KMS-11 (cell line): ENCODE results near the gene NAE1.

Source experiments
- H2AFZ ChIP-seq: fragments of 200-600 bp; sonication (generic); 2 replicates; pipeline ENCODE4 v1.6.1; 2016; ENCODE audit warnings: antibody characterized with exemption, mixed run types, low read depth
- H3K27ac ChIP-seq: fragments of 200-600 bp; sonication (generic); 2 replicates; pipeline ENCODE4 v1.6.1; 2016; ENCODE audit warnings: mild to moderate bottlenecking, mixed run types
- H3K27me3 ChIP-seq: fragments of 200-600 bp; sonication (generic); 2 replicates; pipeline ENCODE4 v1.6.1; 2017; ENCODE audit warnings: mild to moderate bottlenecking, low read depth, mixed run types, moderate library complexity; ENCODE audit not compliant: insufficient read depth
- H3K36me3 ChIP-seq: fragments of 200-600 bp; sonication (generic); 2 replicates; pipeline ENCODE4 v1.6.1; 2017; ENCODE audit warnings: mild to moderate bottlenecking, mixed run types; ENCODE audit not compliant: insufficient read depth
- H3K4me1 ChIP-seq: fragments of 200-600 bp; sonication (generic); 2 replicates; pipeline ENCODE4 v1.6.1; 2016; ENCODE audit warnings: mild to moderate bottlenecking, low read depth, mixed run types; ENCODE audit not compliant: poor library complexity, severe bottlenecking
- H3K4me2 ChIP-seq: fragments of 200-600 bp; sonication (generic); 2 replicates; pipeline ENCODE4 v1.7.0; 2016; ENCODE audit warnings: mild to moderate bottlenecking, mixed run types
- H3K4me3 ChIP-seq: fragments of 200-600 bp; sonication (generic); IDR thresholded peaks from 2 replicates; pipeline ENCODE4 v1.6.1; 2017; ENCODE audit warnings: low read depth, low read length, mixed read lengths; ENCODE audit not compliant: insufficient read depth
- H3K79me2 ChIP-seq: fragments of 200-600 bp; sonication (generic); 2 replicates; pipeline ENCODE4 v1.6.1; 2016; ENCODE audit warnings: low read depth, mixed run types; ENCODE audit not compliant: insufficient read depth
- H3K9ac ChIP-seq: fragments of 200-600 bp; sonication (generic); 2 replicates; pipeline ENCODE4 v1.6.1; 2016; ENCODE audit warnings: mild to moderate bottlenecking, mixed run types
- H4K20me1 ChIP-seq: fragments of 200-600 bp; sonication (generic); 2 replicates; pipeline ENCODE4 v1.6.1; 2016; ENCODE audit warnings: mild to moderate bottlenecking, mixed run types; ENCODE audit not compliant: insufficient read depth
- TF ChIP-seq, protein P1 (sequence below): fragments of 200-600 bp; sonication (generic); conservative IDR thresholded peaks from 2 replicates; pipeline ENCODE4 v1.6.1; 2017; ENCODE audit warnings: low read depth, mild to moderate bottlenecking, antibody characterized with exemption, low read length, moderate library complexity, mixed read lengths

NAE1 gene

DNA sequence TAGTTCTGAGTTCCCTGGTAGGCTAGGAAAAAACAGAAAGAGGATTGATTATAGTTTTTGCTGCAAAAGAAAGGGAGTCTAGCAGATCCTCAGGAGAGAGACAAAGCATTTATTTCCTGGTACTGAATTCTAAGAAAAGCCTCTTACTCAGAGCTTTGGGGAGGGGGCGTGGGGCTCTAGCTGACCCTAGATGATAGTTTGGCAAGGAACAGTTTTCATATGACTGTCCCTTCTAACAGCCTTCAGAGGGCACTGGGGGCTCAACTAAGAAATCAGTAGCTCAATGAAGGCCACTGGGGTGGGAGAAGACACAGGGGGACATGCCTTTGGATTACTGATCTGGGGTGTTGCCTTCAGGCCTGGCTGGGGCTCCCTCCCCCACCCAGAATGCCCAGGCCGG is 17.4 kb upstream of the NAE1 start:
- Histone ChIP-seq H2AFZ (no peak overlapping the region), H3K9ac (no peak overlapping the region), H3K79me2 (no peaks in the 10 kb centered on the region), H3K27me3 (no peaks in the 10 kb centered on the region), H3K4me3 (no peak overlapping the region), H3K36me3 (no peaks in the 10 kb centered on the region), H4K20me1 (no peaks in the 10 kb centered on the region), H3K4me1 (no peaks in the 10 kb centered on the region), H3K27ac (no peak overlapping the region), H3K4me2 (no peak overlapping the region)
- TF ChIP-seq, protein P1, sequence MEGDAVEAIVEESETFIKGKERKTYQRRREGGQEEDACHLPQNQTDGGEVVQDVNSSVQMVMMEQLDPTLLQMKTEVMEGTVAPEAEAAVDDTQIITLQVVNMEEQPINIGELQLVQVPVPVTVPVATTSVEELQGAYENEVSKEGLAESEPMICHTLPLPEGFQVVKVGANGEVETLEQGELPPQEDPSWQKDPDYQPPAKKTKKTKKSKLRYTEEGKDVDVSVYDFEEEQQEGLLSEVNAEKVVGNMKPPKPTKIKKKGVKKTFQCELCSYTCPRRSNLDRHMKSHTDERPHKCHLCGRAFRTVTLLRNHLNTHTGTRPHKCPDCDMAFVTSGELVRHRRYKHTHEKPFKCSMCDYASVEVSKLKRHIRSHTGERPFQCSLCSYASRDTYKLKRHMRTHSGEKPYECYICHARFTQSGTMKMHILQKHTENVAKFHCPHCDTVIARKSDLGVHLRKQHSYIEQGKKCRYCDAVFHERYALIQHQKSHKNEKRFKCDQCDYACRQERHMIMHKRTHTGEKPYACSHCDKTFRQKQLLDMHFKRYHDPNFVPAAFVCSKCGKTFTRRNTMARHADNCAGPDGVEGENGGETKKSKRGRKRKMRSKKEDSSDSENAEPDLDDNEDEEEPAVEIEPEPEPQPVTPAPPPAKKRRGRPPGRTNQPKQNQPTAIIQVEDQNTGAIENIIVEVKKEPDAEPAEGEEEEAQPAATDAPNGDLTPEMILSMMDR, result no peak

DNA sequence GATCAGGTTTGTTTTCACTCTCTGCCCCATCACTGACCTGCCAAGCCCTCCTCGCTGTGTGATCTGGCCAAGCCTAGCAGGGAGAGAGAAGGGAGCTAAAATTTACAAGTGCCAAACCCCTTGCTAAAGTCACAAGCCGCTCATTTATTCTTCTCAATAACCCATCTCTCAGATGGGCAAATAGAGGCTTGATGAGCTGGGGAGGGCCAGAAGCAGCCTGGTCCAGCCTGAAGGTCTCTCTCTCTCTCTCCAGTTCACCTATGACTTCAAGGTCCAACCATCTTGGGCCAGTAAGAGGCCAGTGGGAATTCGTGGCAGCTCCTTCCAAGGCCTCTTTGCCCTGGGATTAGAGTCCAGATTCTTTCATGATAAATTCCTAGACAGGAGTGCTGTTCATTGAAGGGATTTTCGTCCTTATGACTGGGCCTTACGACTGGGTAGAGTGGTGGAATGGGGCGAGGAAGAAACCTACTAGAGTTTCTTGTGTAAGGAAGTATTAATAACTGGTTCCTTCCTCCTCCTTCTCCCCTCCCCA is 16.8 kb upstream of the NAE1 start:
- Histone ChIP-seq H3K4me2 (no peak overlapping the region), H3K27ac (no peak overlapping the region), H3K4me3 (no peak overlapping the region), H3K36me3 (no peaks in the 10 kb centered on the region), H3K4me1 (no peaks in the 10 kb centered on the region), H4K20me1 (no peaks in the 10 kb centered on the region), H3K79me2 (no peaks in the 10 kb centered on the region), H3K27me3 (no peaks in the 10 kb centered on the region), H2AFZ (no peak overlapping the region), H3K9ac (no peak overlapping the region)
- TF ChIP-seq, protein P1, result no peak

DNA sequence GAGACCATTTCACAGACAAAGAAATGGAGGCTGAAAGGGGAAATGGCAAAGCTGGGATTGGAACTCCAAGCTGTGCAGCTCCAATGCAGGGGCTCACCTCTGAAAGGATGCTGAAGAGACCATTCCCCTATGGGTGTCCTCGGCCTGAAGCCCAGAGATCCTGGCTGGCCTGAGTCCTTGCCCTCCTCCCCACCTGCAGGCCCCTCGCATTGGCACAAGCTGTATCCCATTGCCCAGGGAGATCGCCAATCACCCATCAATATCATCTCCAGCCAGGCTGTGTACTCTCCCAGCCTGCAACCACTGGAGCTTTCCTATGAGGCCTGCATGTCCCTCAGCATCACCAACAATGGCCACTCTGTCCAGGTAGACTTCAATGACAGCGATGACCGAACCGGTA is 16.1 kb upstream of the NAE1 start:
- TF ChIP-seq, protein P1, result no peak
- Histone ChIP-seq H3K9ac (no peak overlapping the region), H3K4me3 (no peak overlapping the region), H3K79me2 (no peaks in the 10 kb centered on the region), H4K20me1 (no peaks in the 10 kb centered on the region), H3K4me2 (no peak overlapping the region), H3K27ac (no peak overlapping the region), H3K4me1 (no peaks in the 10 kb centered on the region), H3K36me3 (no peaks in the 10 kb centered on the region), H2AFZ (no peak overlapping the region), H3K27me3 (no peaks in the 10 kb centered on the region)

DNA sequence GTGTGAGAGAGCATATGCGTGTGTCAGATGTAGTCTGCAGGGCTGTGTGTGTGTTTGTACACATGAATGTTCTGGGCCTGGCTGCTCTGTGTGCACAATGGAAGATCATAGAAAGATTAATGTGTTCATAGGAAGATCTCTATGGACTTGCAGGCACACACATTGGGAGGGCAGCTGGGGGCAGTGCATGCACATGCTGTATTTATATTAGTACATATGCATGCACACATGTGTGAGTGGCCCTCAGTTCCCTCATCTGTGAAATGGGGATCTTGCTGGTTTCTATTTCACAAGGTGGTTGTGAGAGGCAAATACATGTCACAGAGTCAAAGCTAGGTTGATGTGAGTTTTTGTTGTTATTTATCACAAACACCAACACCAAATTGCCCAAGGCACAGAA is 15.5 kb upstream of the NAE1 start:
- H3K27ac ChIP-seq, result no peak overlapping the region
- no peaks in the 10 kb centered on the region for H3K79me2 ChIP-seq
- no peaks in the 10 kb centered on the region for H4K20me1 ChIP-seq
- no peaks in the 10 kb centered on the region for H3K4me1 ChIP-seq
- H3K27me3 ChIP-seq, result no peaks in the 10 kb centered on the region
- TF ChIP-seq, protein P1, result no peak
- H3K4me3 ChIP-seq, result no peak overlapping the region
- no peak overlapping the region for H3K4me2 ChIP-seq
- H2AFZ ChIP-seq, result no peak overlapping the region
- H3K36me3 ChIP-seq, result no peaks in the 10 kb centered on the region
- H3K9ac ChIP-seq, result no peak overlapping the region
